Measurements from ENCODE around the gene PDLIM1. TPM values are rescaled to one million over a fixed set of nuclear protein-coding genes. Genes with fewer than 3 reads are reported as not detected.

The PDLIM1 gene
- total and polyA plus RNA-seq, 2 of the 13 experiments (the other 11 are each of a cell fraction or from before 2014, with no cell fraction given), result 119 to 123 TPM

DNA sequence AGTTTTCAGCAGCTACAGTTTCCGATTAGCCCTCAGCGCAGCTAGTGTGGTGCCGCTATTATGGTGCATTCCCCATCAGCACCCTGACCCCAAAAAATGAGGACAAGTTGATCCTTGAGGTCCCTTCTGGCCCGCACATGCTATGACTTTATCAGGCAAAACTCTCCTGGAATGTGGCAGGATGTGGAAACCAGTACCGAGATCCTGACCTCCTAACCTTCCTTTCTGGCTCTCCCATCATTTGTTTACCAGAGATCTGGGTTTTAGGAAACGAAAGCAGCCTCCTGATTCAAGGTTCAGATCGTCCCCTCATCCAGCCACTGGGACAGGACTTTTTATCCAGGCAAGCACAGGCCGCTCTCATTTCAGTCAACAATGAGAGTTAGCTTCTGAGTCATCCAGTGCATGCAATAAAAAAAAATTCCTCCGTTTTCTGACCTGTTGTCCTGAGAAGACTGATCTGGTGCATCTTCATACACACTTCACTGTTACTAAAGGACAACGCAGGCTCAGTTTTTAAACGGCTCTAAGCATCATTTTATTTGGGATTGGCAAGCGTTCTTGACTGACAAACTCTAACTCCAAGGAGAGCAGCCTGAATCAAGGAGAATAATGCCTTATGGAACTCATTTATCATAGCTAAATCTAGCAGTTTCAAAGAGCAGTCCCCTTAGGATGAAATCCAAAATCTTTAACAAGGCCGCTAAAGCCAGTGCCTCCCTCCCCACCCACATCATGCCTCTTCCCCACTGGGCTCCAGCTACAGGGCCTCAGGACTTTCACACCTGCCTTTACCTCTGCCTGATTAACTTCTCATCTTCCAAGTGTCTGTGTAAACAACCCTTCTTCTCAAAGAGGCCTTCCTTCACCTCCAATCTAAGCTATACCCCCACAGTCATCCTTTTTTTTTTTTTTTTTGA, 17.1 kb downstream of the PDLIM1 start (continued):
- TF ChIP-seq, protein P1, sequence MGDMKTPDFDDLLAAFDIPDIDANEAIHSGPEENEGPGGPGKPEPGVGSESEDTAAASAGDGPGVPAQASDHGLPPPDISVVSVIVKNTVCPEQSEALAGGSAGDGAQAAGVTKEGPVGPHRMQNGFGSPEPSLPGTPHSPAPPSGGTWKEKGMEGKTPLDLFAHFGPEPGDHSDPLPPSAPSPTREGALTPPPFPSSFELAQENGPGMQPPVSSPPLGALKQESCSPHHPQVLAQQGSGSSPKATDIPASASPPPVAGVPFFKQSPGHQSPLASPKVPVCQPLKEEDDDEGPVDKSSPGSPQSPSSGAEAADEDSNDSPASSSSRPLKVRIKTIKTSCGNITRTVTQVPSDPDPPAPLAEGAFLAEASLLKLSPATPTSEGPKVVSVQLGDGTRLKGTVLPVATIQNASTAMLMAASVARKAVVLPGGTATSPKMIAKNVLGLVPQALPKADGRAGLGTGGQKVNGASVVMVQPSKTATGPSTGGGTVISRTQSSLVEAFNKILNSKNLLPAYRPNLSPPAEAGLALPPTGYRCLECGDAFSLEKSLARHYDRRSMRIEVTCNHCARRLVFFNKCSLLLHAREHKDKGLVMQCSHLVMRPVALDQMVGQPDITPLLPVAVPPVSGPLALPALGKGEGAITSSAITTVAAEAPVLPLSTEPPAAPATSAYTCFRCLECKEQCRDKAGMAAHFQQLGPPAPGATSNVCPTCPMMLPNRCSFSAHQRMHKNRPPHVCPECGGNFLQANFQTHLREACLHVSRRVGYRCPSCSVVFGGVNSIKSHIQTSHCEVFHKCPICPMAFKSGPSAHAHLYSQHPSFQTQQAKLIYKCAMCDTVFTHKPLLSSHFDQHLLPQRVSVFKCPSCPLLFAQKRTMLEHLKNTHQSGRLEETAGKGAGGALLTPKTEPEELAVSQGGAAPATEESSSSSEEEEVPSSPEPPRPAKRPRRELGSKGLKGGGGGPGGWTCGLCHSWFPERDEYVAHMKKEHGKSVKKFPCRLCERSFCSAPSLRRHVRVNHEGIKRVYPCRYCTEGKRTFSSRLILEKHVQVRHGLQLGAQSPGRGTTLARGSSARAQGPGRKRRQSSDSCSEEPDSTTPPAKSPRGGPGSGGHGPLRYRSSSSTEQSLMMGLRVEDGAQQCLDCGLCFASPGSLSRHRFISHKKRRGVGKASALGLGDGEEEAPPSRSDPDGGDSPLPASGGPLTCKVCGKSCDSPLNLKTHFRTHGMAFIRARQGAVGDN (CRISPR knock-in tag; IDR thresholded peaks at IDR 0.05), result peak; percentile 25; the same call in 1 of the 2 replicates
- TF ChIP-seq TGIF2 (CRISPR knock-in tag; IDR thresholded peaks at IDR 0.05) (0 out of 2 replicates have a peak, but pooled peaks have one; percentile 32), SOX6 (IDR thresholded peaks at IDR 0.05) (no peak), SOX6 (CRISPR knock-in tag; IDR thresholded peaks at IDR 0.05) (peak; percentile 92), ZNF484 (CRISPR knock-in tag; IDR thresholded peaks at IDR 0.05; ENCODE audit: borderline replicate concordance, low read depth) (no peak), MIER2 (CRISPR knock-in tag; IDR thresholded peaks at IDR 0.05) (peak; percentile 32; the same call in 1 of the 2 replicates), THAP11 (CRISPR knock-in tag; IDR thresholded peaks at IDR 0.05) (peak; percentile 28; the same call in 1 of the 2 replicates), ZNF335 (CRISPR knock-in tag; IDR thresholded peaks at IDR 0.05) (0 out of 2 replicates have a peak, but pooled peaks have one; percentile 77)
- TF ChIP-seq, protein P2, sequence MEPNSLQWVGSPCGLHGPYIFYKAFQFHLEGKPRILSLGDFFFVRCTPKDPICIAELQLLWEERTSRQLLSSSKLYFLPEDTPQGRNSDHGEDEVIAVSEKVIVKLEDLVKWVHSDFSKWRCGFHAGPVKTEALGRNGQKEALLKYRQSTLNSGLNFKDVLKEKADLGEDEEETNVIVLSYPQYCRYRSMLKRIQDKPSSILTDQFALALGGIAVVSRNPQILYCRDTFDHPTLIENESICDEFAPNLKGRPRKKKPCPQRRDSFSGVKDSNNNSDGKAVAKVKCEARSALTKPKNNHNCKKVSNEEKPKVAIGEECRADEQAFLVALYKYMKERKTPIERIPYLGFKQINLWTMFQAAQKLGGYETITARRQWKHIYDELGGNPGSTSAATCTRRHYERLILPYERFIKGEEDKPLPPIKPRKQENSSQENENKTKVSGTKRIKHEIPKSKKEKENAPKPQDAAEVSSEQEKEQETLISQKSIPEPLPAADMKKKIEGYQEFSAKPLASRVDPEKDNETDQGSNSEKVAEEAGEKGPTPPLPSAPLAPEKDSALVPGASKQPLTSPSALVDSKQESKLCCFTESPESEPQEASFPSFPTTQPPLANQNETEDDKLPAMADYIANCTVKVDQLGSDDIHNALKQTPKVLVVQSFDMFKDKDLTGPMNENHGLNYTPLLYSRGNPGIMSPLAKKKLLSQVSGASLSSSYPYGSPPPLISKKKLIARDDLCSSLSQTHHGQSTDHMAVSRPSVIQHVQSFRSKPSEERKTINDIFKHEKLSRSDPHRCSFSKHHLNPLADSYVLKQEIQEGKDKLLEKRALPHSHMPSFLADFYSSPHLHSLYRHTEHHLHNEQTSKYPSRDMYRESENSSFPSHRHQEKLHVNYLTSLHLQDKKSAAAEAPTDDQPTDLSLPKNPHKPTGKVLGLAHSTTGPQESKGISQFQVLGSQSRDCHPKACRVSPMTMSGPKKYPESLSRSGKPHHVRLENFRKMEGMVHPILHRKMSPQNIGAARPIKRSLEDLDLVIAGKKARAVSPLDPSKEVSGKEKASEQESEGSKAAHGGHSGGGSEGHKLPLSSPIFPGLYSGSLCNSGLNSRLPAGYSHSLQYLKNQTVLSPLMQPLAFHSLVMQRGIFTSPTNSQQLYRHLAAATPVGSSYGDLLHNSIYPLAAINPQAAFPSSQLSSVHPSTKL (CRISPR knock-in tag; IDR thresholded peaks at IDR 0.05), result peak; percentile 92
- TF ChIP-seq, protein P3, sequence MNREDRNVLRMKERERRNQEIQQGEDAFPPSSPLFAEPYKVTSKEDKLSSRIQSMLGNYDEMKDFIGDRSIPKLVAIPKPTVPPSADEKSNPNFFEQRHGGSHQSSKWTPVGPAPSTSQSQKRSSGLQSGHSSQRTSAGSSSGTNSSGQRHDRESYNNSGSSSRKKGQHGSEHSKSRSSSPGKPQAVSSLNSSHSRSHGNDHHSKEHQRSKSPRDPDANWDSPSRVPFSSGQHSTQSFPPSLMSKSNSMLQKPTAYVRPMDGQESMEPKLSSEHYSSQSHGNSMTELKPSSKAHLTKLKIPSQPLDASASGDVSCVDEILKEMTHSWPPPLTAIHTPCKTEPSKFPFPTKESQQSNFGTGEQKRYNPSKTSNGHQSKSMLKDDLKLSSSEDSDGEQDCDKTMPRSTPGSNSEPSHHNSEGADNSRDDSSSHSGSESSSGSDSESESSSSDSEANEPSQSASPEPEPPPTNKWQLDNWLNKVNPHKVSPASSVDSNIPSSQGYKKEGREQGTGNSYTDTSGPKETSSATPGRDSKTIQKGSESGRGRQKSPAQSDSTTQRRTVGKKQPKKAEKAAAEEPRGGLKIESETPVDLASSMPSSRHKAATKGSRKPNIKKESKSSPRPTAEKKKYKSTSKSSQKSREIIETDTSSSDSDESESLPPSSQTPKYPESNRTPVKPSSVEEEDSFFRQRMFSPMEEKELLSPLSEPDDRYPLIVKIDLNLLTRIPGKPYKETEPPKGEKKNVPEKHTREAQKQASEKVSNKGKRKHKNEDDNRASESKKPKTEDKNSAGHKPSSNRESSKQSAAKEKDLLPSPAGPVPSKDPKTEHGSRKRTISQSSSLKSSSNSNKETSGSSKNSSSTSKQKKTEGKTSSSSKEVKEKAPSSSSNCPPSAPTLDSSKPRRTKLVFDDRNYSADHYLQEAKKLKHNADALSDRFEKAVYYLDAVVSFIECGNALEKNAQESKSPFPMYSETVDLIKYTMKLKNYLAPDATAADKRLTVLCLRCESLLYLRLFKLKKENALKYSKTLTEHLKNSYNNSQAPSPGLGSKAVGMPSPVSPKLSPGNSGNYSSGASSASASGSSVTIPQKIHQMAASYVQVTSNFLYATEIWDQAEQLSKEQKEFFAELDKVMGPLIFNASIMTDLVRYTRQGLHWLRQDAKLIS (CRISPR knock-in tag; IDR thresholded peaks at IDR 0.05), result 0 out of 2 replicates have a peak, but pooled peaks have one; percentile 46
- TF ChIP-seq, protein P4, sequence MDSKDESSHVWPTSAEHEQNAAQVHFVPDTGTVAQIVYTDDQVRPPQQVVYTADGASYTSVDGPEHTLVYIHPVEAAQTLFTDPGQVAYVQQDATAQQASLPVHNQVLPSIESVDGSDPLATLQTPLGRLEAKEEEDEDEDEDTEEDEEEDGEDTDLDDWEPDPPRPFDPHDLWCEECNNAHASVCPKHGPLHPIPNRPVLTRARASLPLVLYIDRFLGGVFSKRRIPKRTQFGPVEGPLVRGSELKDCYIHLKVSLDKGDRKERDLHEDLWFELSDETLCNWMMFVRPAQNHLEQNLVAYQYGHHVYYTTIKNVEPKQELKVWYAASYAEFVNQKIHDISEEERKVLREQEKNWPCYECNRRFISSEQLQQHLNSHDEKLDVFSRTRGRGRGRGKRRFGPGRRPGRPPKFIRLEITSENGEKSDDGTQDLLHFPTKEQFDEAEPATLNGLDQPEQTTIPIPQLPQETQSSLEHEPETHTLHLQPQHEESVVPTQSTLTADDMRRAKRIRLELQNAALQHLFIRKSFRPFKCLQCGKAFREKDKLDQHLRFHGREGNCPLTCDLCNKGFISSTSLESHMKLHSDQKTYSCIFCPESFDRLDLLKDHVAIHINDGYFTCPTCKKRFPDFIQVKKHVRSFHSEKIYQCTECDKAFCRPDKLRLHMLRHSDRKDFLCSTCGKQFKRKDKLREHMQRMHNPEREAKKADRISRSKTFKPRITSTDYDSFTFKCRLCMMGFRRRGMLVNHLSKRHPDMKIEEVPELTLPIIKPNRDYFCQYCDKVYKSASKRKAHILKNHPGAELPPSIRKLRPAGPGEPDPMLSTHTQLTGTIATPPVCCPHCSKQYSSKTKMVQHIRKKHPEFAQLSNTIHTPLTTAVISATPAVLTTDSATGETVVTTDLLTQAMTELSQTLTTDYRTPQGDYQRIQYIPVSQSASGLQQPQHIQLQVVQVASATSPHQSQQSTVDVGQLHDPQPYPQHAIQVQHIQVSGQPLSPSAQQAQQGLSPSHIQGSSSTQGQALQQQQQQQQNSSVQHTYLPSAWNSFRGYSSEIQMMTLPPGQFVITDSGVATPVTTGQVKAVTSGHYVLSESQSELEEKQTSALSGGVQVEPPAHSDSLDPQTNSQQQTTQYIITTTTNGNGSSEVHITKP (CRISPR knock-in tag; IDR thresholded peaks at IDR 0.05; ENCODE audit: low read depth), result peak; percentile 30; the same call in 1 of the 2 replicates
